Stimulated activated CD8-positive, alpha-beta memory T cell treated with anti-CD3 and anti-CD28 coated beads, Interleukin-2, amount 100 ng/mL, for 48 hours (primary cell): ENCODE results near the gene TMEM156.
"Not testable (repeated sequence)": the region's sequence is repeated elsewhere in the genome, so short reads cannot be mapped to it uniquely, and the experiment has no call there.

ENCODE experiments used
- DNase-seq, 2 donors: peaks; one replicate each; pipeline ENCODE4 v3.0.0-alpha.2; 2020; ENCODE audit warnings: low read depth in 2 of 2

Gene TMEM156

DNA sequence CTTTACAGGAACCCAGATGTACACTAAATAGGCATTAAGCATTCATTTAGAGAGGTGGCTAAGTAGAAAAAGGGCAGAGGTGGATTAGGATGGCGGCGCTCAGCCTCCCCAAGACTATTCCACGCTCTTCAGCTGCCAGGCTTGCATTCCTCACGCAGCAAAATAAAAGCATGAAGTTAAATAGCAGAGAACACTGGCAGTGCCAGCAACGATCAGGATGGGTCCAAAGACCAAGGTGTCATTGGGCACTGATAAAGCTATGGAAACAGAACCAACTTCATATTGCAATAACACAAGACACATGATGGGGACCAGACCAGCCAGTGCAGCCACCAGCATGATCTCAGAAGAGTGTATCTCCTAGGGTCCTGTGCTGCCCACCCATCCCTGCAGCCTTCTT is 42.0 kb downstream of the TMEM156 start:
- DNase-seq = no peak

DNA sequence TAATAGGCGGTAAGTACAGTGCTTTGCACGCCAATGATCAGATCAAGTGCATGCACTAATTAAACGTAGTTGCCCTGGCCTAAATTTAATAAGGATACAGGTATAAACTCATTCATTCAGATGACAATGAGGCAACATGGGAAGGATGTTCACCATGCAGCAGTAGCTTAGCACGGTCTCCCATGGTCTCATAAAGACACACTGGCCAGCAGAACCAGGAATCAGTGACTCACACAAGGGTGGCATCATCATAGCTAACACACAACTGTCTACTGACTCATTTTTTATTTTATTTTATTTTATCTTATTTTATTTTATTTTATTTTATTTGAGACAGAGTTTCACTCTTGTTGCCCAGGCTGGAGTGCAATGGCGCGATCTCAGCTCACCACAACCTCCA is 42.7 kb downstream of the TMEM156 start:
- DNase-seq = no peak

DNA sequence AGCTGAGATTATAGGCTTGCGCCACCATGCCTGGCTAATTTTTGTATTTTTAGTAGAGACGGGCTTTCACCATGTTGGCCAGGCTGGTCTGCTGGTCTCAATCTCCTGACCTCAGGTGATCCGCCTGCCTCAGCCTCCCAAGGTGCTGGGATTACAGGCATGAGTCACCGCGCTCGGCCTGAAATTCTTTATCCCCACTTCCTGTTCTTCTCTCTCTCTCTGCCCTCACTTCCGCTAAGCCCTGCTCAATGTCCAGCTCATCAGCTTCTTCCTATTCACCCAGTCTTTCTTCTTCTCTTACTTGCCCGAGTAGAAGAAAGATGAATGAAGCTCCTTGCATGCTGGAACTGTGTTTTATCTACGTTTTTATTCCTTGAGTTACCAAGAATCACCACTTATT is 43.9 kb downstream of the TMEM156 start:
- not testable (repeated sequence) for DNase-seq

DNA sequence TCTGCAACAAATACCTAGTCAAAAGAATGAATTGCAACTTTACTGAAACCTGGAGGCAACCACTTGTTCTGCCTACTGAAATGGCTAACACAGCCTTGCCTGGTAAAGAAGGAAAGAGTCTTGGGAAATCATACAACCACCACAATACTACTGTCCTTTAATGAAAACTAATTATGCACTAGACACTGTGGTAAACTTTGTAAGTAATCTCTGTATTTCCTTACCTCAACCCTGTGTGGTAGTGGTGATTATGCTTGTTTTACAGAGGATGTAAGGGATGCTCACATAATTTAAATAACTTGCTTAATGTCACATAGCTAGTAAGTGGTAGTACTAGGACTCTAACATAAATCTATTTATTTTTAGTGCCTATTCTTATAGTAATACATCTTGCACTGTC is 44.7 kb downstream of the TMEM156 start:
- no peak for DNase-seq

DNA sequence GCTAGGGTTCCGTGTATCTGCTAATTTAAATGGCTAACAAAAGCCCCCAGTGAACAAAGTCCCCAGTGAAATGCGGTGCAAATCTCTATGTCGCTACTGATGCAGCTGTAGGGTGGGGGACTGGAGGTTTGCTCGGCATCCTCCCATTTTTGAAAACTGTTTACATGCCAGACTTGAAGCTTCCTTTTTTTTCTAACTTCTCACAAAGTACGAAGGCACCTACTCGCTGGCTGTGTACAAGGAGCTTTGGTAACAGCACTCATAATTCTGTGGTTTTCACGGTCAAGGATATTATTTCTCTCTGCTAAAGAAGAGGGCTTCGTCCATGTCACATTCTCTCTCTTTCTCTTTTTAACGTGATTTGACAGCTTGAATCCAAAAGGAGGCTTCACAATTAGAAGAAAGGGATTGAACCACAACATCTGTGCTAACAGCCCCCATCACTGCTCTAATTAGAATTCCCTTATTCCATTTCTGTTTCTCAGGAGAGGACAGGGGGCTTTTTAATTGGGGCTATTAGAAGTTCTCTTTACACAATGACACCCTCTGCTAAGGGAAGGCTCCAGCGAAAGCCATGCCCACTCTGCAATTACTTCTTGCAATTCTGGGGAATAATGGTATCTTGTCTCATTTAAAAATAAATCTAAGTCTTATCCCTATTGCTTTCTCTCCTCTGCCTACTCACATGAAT is 46.7 kb downstream of the TMEM156 start:
- DNase-seq = no peak

DNA sequence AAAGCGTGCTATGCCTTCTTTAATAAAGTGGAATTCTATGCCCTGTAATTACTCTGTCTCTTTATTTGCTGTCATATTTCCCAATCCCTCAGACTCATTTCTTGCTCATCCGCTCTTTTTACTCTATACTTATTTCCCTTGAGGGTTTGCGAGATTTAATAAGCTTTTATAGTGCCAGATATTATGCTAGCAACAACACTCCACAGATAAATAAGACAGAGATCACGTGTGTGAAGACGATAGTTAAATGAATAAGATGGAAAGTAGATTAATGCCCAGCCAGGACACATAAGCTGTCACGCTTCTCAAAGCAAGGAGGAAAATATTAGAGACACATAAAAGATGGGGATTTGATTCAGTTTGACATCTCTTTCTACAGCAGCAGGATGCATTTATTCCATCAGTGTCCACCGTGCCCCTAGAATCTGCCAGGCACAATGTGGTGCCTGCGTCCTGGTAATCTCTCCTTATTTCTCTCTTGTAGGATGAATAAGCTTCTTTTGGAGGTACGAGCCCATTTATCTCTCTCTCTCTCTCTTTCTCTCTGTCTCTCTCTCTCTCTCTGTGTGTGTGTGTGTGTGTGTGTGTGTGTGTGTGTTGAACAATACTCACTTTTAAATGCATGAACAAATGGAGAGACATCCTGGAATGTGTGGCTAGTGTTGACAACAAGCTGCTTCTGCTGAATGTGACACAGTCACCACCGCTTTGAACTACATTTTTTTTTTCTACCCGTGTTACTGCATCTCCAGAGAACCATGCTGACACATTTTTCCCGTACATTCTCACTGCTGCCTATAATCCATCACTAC is 48.2 kb downstream of the TMEM156 start:
- no peak for DNase-seq

DNA sequence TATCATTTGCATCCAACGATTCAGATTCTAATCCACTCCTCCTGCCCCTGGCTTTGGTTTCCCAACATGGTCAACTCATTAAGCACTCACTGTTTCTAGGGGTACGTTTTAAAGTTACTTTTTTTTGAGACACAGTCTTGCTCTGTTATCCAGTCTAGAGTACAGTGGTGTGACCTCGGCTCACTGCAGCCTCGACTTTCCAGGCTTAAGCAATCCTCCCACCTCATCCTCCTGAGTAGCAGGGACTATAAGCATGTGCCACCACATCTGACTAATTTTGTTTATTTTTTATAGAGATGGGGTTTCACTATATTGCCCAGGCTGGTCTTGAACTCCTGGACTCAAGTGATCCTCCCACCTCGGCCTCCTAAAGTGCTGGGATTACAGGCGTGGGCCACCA is 48.9 kb downstream of the TMEM156 start:
- no peak for DNase-seq

DNA sequence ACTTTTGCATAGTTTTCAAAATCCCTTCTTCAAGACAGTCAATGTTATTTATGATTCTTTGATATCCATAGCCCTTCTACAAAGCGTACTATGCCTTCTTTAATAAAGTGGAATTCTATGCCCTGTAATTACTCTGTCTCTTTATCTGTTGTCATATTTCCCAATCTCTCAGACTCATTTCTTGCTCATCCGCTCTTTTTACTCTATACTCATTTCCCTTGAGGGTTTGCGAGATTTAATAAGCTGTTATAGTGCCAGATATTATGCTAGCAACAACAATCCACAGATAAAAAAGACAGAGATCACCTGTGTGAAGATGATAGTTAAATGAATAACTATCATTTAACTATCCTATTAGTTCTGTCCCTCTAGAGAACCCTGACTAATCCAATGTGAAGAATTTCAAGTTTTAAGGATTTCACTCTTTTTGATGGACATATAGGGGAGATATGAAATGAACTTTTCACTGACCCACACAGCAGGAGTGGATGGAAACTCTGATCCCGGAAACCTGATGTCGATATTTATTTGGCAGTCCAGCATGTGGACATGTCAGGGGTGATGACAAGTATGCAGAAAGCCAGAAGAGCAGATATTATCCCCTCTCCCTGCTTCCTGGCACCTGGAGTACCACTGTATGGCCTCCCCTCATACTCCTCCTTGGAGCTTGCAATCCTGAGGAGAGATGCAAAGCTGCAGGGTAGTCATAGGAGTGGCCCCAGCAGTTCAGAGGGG is 49.7 kb downstream of the TMEM156 start:
- no peak for DNase-seq

DNA sequence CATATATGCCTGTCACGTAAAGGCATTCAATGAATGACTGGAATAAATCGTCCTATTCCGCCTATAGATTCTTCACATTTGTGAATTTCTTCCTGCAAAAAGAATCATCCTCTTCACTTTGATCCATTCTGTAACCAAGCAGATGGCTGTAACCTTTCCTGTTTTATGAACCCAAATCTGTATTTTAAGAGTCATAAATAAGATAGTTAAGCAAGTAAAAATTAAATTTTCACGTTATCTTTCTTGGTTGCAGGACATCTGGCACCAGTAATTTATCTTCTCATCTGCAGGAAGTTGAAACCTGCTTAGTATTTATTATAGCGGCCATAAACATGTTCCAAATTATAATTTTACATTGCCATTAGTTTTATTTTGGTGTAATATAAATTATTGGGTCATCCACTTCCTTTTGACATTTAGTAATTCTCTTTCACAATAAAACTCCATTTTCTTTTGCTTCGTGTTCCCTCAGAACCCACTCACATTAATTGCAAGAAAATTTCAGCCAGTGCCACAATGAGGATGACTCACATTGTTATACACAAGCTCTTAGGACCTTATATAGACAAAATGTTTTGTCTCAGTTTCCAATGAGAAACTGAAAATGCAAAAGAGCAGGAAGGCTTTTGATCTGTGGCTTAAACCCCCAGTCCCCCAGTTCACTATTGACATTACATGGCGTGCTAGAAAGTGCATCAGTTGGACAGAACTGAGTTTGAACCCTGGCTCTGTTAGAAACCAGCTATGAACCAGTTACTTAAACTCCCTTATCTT is 51.1 kb downstream of the TMEM156 start:
- DNase-seq = no peak

DNA sequence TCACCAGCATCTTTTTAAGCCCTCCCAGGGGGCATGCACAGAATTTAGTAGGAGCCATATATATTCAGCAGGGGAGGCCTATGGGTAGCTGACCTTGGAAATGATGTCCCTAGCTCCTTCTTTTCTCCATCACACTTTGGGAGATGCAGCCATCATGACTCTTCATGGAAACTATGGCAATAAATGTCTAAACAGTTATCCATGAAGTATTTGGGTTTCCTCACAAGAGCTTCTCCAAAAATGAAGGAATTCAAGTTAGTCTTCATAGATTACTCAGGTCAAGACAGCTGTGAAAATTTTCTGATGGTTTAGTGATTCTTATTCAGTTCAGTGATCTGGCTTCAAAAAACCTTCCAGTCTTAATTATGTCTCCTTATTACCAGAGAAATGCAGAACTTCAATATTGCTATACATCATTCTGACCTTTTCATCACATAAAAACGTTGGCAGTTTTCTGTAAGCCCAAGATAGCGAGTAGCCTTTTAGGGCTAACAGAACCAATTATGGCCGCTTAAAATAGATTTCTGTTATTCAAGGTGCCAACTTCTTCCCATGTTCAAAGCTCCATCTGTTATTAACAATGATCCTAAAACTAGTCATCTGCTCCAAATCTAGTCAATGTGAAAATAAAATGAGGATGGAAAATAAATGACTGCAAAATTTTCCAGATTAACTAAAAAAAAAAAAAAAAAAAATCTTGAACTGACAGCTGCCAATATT is 52.5 kb downstream of the TMEM156 start:
- no peak for DNase-seq

DNA sequence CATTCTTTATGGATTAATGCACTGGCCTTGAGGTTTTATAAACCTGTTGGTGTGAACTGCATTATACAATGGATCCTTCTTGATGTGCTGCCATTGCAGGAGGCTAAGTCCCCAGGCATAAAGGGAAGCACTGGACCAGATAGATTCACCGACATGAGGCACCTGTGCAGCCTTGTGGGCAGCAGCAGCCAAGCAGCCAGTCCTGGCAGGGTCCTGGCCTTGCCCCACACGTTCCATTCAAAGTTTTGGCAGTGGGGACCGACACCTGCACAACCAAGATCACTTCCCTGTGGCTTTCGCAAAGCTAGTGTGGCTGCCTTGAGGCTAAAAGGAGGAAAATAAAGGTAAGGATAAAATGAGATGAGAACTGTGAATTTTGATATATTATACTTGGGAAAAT is 53.1 kb downstream of the TMEM156 start:
- no peak for DNase-seq

DNA sequence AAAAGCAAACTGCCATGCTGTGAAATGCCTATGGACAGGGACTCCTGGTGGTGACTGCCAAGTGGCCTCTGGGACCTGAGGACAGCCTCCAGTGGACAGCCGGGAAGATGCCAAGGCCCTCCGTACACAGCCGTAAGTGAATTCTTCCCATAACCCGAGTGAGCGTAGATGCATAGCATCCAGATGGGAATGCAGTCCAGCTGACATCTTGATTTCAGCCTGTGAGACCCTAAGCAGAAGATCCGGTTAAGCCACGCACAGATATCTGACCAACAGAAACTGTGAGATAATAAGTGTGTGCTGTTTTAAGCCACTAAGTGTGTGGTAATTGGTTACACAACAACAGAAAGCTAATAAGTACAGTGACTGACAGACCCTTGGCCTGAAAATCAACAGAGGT is 55.9 kb downstream of the TMEM156 start:
- no peak for DNase-seq

DNA sequence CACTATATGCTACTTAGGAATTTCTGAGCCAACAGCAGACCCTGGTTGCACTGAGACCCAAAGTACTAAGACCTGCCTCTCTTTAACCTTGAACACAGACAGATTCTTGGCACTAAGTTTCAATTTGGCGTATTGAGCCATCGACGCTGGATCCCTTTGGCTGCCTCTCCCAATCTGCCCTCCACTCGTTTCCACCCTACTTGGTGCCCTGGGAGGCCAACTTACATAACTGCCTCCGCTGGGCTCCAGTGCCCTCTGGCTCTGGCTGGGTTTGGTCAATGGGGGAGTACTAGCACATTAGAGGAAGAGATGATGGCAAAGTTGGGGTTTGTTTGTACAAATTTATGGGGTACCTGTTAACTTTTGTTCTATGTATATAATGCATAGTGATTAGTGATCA is 63.5 kb downstream of the TMEM156 start:
- no peak for DNase-seq

DNA sequence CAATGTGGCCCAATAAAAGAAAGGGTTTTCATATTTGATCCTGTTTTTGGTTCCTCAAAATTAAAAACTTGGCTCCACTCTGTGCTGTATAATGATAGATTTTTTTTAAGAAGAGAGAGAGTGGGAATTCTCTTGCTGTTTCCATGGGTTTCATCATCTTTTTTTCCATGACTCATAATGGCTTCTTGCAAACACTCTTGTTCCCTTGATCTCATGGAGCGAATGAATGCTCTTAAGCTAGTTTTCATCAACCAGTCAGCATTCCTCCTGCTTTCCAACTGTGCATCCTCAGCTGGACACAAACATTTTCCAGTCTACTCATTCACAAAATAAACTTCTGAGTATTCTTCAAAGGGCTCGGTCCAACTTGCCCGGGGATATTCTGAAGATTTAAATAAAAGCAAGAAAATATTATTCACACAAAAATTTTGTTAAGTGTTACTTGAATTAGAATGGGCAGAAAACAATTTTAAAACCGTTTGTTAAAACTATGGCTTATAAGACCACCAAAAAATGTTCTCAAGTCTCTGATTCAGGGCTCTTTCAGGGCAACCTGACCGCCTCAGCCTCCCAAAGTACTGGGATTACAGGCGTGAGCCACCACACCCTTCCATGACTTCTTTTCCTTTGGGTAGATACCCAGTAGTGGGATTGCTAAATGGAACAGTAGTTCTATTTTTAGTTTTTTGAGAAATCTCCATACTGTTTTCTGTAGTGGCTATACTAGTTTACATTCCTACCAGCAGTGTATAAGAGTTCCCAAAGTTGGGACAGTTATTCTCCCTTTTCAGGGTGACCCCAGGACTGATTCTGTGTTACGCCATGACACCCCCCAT is 64.7 kb downstream of the TMEM156 start:
- DNase-seq = no peak

DNA sequence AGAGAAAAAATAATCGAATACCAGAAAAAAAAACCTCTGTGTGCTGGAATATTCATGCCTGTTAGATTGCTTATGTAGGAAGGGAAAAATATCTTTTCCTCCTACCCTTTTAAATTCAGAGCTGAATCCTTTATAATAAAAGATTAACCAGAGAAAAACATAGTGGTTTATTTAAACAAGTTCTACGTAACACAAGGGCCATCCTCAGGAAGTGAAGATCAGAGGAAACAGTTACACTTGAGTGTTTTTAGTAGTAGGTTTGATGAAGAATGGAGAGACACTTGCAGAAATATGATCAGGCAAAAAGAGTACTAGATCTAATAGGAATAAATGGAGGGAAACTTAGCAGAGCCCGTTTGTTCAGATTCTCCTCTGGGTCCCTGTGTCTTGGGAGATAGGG is 66.3 kb downstream of the TMEM156 start:
- no peak for DNase-seq

DNA sequence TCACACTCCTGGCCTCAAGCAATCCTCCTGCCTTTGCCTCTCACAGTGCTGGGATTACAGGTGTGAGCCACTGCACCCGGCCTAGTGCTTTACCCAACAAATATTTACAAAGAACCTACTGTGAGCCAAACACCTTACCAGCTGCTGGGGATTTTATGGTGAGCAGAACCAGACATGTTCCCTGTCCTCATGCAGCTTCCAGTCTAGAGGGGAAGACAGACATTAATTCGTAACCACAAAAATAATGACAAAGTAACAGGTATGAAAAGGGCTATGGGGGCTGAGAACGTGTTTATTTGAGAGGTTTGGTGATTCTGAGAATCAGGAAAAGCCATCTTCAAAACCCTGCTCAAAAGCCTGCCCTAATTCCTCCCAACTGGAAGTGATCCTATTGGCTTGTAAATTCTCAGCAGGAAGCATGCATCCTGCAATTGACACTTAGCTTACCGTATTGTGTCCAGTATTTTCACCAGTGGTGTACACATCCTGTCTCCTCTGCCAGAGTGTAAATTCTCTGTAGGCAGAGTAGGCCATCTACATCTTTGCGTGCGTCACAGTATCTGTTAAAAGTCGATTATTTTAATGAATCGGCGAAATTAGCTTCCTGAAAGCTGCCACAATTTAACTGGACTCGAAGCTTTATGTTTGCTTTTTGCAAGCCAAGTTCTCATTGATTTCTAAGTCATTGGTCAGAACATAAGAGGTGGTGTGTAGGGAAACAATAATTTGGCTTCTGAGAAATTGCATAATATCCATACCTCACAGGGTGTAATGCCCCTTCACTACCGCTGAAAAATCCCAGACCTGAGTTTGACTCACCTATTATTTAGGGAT is 67.0 kb downstream of the TMEM156 start:
- no peak for DNase-seq

DNA sequence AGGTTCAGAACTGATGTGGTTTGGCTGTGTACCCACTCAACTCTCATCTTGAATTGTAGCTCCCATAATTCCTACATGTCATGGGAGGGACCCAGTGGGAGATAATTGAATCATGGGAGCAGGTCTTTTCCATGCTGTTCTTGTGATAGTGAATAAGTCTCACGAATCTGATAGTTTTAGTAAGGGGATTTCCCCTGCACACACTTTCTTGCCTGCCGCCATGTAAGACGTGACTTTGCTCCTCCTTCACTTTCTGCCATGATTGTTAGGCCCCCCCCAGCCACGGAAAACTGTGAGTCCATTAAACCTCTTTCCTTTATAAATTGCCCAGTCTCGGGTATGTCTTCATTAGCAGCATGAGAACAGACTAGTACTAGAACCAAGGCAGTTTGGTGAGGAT is 73.0 kb downstream of the TMEM156 start:
- not testable (repeated sequence) for DNase-seq

DNA sequence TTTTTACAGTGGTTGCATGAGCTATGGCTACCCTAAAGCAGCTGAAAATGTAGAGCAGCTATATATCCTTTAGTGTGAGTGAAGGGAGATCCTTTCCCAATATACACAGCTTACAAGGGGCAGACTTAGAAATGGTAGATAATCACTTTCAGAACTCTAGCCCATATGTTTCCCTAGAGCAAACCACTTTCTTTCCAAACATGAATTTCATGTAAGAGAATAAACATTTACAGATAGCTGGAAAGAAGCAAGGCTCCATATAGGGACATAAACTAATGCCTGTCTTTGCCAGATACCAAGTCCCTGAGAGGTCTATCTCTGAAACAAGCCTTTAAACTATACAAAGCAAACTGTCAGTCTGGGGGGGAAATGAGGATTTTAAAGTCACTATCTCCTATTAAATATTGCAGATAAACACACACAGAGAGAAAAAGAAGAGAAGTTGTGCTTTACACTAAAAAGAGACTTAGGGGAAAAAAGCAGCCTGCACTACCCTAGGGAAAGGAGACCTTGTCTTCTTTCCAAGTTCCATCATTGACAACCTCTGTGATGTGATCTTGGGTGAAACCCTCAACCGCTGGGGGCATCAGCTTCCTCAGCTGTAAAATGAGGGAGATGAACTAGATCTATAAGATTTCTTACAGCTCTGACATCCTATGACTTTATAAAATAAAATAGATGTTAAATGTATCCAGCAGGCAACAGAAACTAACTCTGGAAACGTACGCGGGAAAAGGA is 73.6 kb downstream of the TMEM156 start:
- DNase-seq = no peak

DNA sequence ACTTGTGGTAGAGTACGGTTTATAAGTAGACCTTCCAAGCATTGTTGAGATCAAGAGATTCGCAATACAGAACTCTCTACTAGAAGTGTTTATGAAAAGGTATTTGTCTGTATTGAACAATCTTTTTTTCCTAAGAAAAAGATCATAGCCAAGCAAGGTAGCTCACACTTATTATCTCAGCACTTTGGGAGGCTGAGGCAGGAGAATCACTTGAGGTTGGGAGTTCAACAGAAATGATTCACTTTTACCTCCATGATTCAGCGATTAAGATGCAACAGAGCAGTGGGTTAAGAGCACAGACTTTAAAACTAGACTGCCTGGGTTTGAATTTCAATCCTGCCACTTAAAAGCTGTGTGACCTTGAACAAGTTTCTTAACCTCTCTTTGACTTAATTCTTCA is 74.3 kb downstream of the TMEM156 start:
- no peak for DNase-seq
